Immature natural killer cell (primary cell): Measurements from ENCODE around the gene IKZF2. TPM values are rescaled to one million over a fixed set of nuclear protein-coding genes. Genes with fewer than 3 reads are reported as not detected.
"Not testable (repeated sequence)": the region's sequence is repeated elsewhere in the genome, so short reads cannot be mapped to it uniquely, and the experiment has no call there.

ENCODE experiments used
- DNase-seq, 3 donors: peaks; one replicate each; pipeline ENCODE4 v3.0.0; 2022; ENCODE audit warnings: mixed read lengths in 1 of 3
- H3K27ac Mint-ChIP-seq, 6 donors: one replicate each; pipeline ENCODE4 v1.8.0; 2020; ENCODE audit warnings: mixed read lengths in 6 of 6, mild to moderate bottlenecking in 5 of 6, inconsistent platforms in 4 of 6, moderate library complexity in 3 of 6
- H3K27me3 Mint-ChIP-seq, 3 donors: one replicate each; pipeline ENCODE4 v1.8.0; 2020 to 2021; ENCODE audit warnings: low read depth in 3 of 3, mild to moderate bottlenecking in 3 of 3, mixed read lengths in 3 of 3, moderate library complexity in 3 of 3, inconsistent platforms in 1 of 3
- H3K36me3 Mint-ChIP-seq, 3 donors: one replicate each; pipeline ENCODE4 v1.8.0; 2020; ENCODE audit warnings: mixed read lengths in 3 of 3, inconsistent platforms in 2 of 3, mild to moderate bottlenecking in 2 of 3
- H3K4me1 Mint-ChIP-seq, 2 donors: one replicate each; pipeline ENCODE4 v1.8.0; 2020; ENCODE audit warnings: inconsistent platforms in 2 of 2, mild to moderate bottlenecking in 2 of 2, mixed read lengths in 2 of 2, moderate library complexity in 1 of 2
- H3K4me3 Mint-ChIP-seq, 5 donors: one replicate each; pipeline ENCODE4 v1.8.0; 2020; ENCODE audit warnings: mild to moderate bottlenecking in 5 of 5, mixed read lengths in 5 of 5, inconsistent platforms in 3 of 5, moderate library complexity in 3 of 5
- H3K9me3 Mint-ChIP-seq, 6 donors: one replicate each; pipeline ENCODE4 v1.8.0; 2020; ENCODE audit warnings: mild to moderate bottlenecking in 6 of 6, mixed read lengths in 6 of 6, inconsistent platforms in 4 of 6, moderate library complexity in 3 of 6
- polyA plus RNA-seq, 3 donors: library from polyadenylated mRNA; unstranded; fragments of 300-500 nt; fragmentation: Illumina TruSeq; gene quantifications; one replicate each; pipeline ENCODE4 v1.2.3, GENCODE V29; 2021

IKZF2 gene
- polyA plus RNA-seq, 3 donors from 2014 or later: 3.6 to 13.6 (median 8.0) TPM

- Mint-ChIP-seq H3K27ac (peak overlapping the region; percentile 12 to 84 (median 74)), H3K27me3 (peaks cover 0 to 6% (median 0%) of the 10 kb centered on the region in 3 donors), H3K36me3 (peaks cover 25 to 55% (median 43%) of the 10 kb centered on the region in 3 donors), H3K9me3 (no peaks in the 10 kb centered on the region), H3K4me1 (peaks cover 39 to 84% of the 10 kb centered on the region in 2 donors), H3K4me3 (no peak overlapping the region)
- no peak for DNase-seq
Measured at GRCh38 chr2:213042262-213042661, 109.2 kb downstream of the IKZF2 start.

GRCh38 chr2:213036836-213037235, 114.6 kb downstream of the IKZF2 start:
- H3K27ac Mint-ChIP-seq: peak overlapping the region; percentile 78 to 95 (median 90)
- peak overlapping the region in 4 of 5 donors; percentile 67 to 73 (median 69) for H3K4me3 Mint-ChIP-seq
- H3K27me3 Mint-ChIP-seq: peaks cover 0 to 6% (median 0%) of the 10 kb centered on the region in 3 donors
- H3K9me3 Mint-ChIP-seq: no peaks in the 10 kb centered on the region
- H3K4me1 Mint-ChIP-seq: peaks cover 68 to 85% of the 10 kb centered on the region in 2 donors
- no peak for DNase-seq
- H3K36me3 Mint-ChIP-seq: peaks cover 5 to 18% (median 17%) of the 10 kb centered on the region in 3 donors

GRCh38 chr2:213034585-213034984, 116.8 kb downstream of the IKZF2 start:
- Mint-ChIP-seq H3K9me3 (no peaks in the 10 kb centered on the region), H3K36me3 (peaks cover 5 to 23% (median 15%) of the 10 kb centered on the region in 3 donors), H3K4me3 (peak overlapping the region; percentile 48 to 69 (median 57)), H3K4me1 (peaks cover 69 to 94% of the 10 kb centered on the region in 2 donors), H3K27ac (peak overlapping the region in 5 of 6 donors; percentile 83 to 94 (median 84)), H3K27me3 (peaks cover 0 to 4% (median 0%) of the 10 kb centered on the region in 3 donors)
- DNase-seq: no peak

- Mint-ChIP-seq H3K9me3 (no peaks in the 10 kb centered on the region), H3K4me3 (no peak overlapping the region), H3K4me1 (peaks cover 58 to 90% of the 10 kb centered on the region in 2 donors), H3K27me3 (peaks cover 0 to 4% (median 0%) of the 10 kb centered on the region in 3 donors), H3K27ac (peak overlapping the region in 4 of 6 donors; percentile 17 to 84 (median 77)), H3K36me3 (peaks cover 5 to 23% (median 20%) of the 10 kb centered on the region in 3 donors)
- DNase-seq: no peak
Measured at GRCh38 chr2:213032607-213033006, 118.8 kb downstream of the IKZF2 start.

- Mint-ChIP-seq H3K36me3 (peaks cover 5 to 21% (median 17%) of the 10 kb centered on the region in 3 donors), H3K27me3 (no peaks in the 10 kb centered on the region), H3K27ac (peak overlapping the region in 4 of 6 donors; percentile 31 to 83 (median 58)), H3K4me1 (peaks cover 25 to 45% of the 10 kb centered on the region in 2 donors), H3K4me3 (no peak overlapping the region), H3K9me3 (peaks cover 0 to 3% (median 0%) of the 10 kb centered on the region in 6 donors)
- no peak for DNase-seq
Measured at GRCh38 chr2:213022987-213023386, 128.4 kb downstream of the IKZF2 start.

GRCh38 chr2:213021971-213022899, 129.2 kb downstream of the IKZF2 start:
- H3K27me3 Mint-ChIP-seq: no peaks in the 10 kb centered on the region
- H3K36me3 Mint-ChIP-seq: peaks cover 10 to 25% (median 17%) of the 10 kb centered on the region in 3 donors
- peaks cover 0 to 3% (median 0%) of the 10 kb centered on the region in 6 donors for H3K9me3 Mint-ChIP-seq
- no peak overlapping the region for H3K4me3 Mint-ChIP-seq
- no peak for DNase-seq
- H3K27ac Mint-ChIP-seq: peak overlapping the region; percentile 31 to 83 (median 62)
- H3K4me1 Mint-ChIP-seq: peaks cover 27 to 45% of the 10 kb centered on the region in 2 donors

- H3K27me3 Mint-ChIP-seq, H3K9me3 Mint-ChIP-seq, H3K27ac Mint-ChIP-seq, DNase-seq, H3K4me3 Mint-ChIP-seq: not testable (repeated sequence)
- peaks cover 36 to 53% of the 10 kb centered on the region in 2 donors for H3K4me1 Mint-ChIP-seq
- H3K36me3 Mint-ChIP-seq: peaks cover 10 to 34% (median 24%) of the 10 kb centered on the region in 3 donors
Measured at GRCh38 chr2:213020913-213021312, 130.5 kb downstream of the IKZF2 start.

GRCh38 chr2:213020268-213020667, 131.1 kb downstream of the IKZF2 start:
- Mint-ChIP-seq H3K4me1 (peaks cover 43 to 59% of the 10 kb centered on the region in 2 donors), H3K36me3 (peaks cover 10 to 40% (median 30%) of the 10 kb centered on the region in 3 donors), H3K9me3 (peaks cover 0 to 3% (median 0%) of the 10 kb centered on the region in 6 donors), H3K27ac (no peak overlapping the region), H3K4me3 (no peak overlapping the region), H3K27me3 (peaks cover 0 to 6% (median 0%) of the 10 kb centered on the region in 3 donors)
- DNase-seq: no peak

GRCh38 chr2:213019368-213019767, 132.0 kb downstream of the IKZF2 start:
- Mint-ChIP-seq H3K27ac (peak overlapping the region in 1 of 6 donors; percentile 53), H3K4me1 (peaks cover 51 to 68% of the 10 kb centered on the region in 2 donors), H3K9me3 (peaks cover 0 to 3% (median 0%) of the 10 kb centered on the region in 6 donors), H3K27me3 (peaks cover 0 to 6% (median 0%) of the 10 kb centered on the region in 3 donors), H3K36me3 (peaks cover 10 to 42% (median 31%) of the 10 kb centered on the region in 3 donors), H3K4me3 (no peak overlapping the region)
- DNase-seq: no peak

GRCh38 chr2:213018340-213018901, 133.0 kb downstream of the IKZF2 start:
- Mint-ChIP-seq H3K4me1 (peaks cover 52 to 77% of the 10 kb centered on the region in 2 donors), H3K27ac (peak overlapping the region in 5 of 6 donors; percentile 8 to 34 (median 24)), H3K4me3 (no peak overlapping the region), H3K9me3 (peaks cover 0 to 3% (median 0%) of the 10 kb centered on the region in 6 donors), H3K36me3 (peaks cover 10 to 42% (median 31%) of the 10 kb centered on the region in 3 donors), H3K27me3 (peaks cover 0 to 6% (median 0%) of the 10 kb centered on the region in 3 donors)
- no peak for DNase-seq

- Mint-ChIP-seq H3K4me3 (peak overlapping the region in 1 of 5 donors; percentile 57), H3K27ac (peak overlapping the region; percentile 61 to 79 (median 72)), H3K36me3 (peaks cover 10 to 42% (median 34%) of the 10 kb centered on the region in 3 donors), H3K9me3 (peaks cover 0 to 3% (median 0%) of the 10 kb centered on the region in 6 donors), H3K27me3 (peaks cover 0 to 6% (median 0%) of the 10 kb centered on the region in 3 donors), H3K4me1 (peaks cover 45 to 69% of the 10 kb centered on the region in 2 donors)
- no peak for DNase-seq
Measured at GRCh38 chr2:213017404-213017803, 134.0 kb downstream of the IKZF2 start.

GRCh38 chr2:213016984-213017351, 134.4 kb downstream of the IKZF2 start:
- peaks cover 10 to 42% (median 35%) of the 10 kb centered on the region in 3 donors for H3K36me3 Mint-ChIP-seq
- H3K4me3 Mint-ChIP-seq: peak overlapping the region in 1 of 5 donors; percentile 57
- no peak for DNase-seq
- peak overlapping the region; percentile 55 to 78 (median 70) for H3K27ac Mint-ChIP-seq
- peaks cover 41 to 65% of the 10 kb centered on the region in 2 donors for H3K4me1 Mint-ChIP-seq
- H3K9me3 Mint-ChIP-seq: peaks cover 0 to 3% (median 0%) of the 10 kb centered on the region in 6 donors
- H3K27me3 Mint-ChIP-seq: peaks cover 0 to 6% (median 0%) of the 10 kb centered on the region in 3 donors
